H9 (cell line): Measurements from ENCODE around the gene ACVR2B. TPM values are rescaled to one million over a fixed set of nuclear protein-coding genes. Genes with fewer than 3 reads are reported as not detected.

Source experiments
- DNase-seq: peaks from one replicate; pipeline ENCODE4 v3.0.0-alpha.2; 2017
- H2AFZ ChIP-seq: one replicate; pipeline ENCODE4 v1.6.1; 2013; ENCODE audit warnings: mild to moderate bottlenecking, low read length, control low read depth, moderate library complexity
- H2AK5ac ChIP-seq: 2 replicates; pipeline ENCODE4 v1.6.1; 2013; ENCODE audit warnings: low read length, control low read depth, mixed read lengths; ENCODE audit not compliant: insufficient read length
- H2BK120ac ChIP-seq: one replicate; pipeline ENCODE4 v1.6.1; 2013; ENCODE audit warnings: low read depth, mild to moderate bottlenecking, low read length, control low read depth, inconsistent platforms; ENCODE audit not compliant: poor library complexity, severe bottlenecking
- H2BK12ac ChIP-seq: 2 replicates; pipeline ENCODE4 v1.6.1; 2013; ENCODE audit warnings: low read length, control low read depth, mixed read lengths, low read depth; ENCODE audit not compliant: insufficient read length
- H2BK15ac ChIP-seq: 2 replicates; pipeline ENCODE4 v1.6.1; 2013; ENCODE audit warnings: low read depth, low read length, control low read depth
- H2BK20ac ChIP-seq: one replicate; pipeline ENCODE4 v1.6.1; 2013; ENCODE audit warnings: low read depth, mild to moderate bottlenecking, low read length, control low read depth, inconsistent platforms; ENCODE audit not compliant: poor library complexity, severe bottlenecking
- H2BK5ac ChIP-seq: 2 replicates; pipeline ENCODE4 v1.6.1; 2013; ENCODE audit warnings: low read length, control low read depth, mixed read lengths; ENCODE audit not compliant: insufficient read length
- H3K14ac ChIP-seq: 2 replicates; pipeline ENCODE4 v1.6.1; 2013; ENCODE audit warnings: low read length, control low read depth; ENCODE audit not compliant: insufficient read depth
- H3K18ac ChIP-seq: 2 replicates; pipeline ENCODE4 v1.6.1; 2013; ENCODE audit warnings: low read depth, mild to moderate bottlenecking, mixed read lengths, low read length, control low read depth; ENCODE audit not compliant: insufficient read length
- H3K23ac ChIP-seq: 2 replicates; pipeline ENCODE4 v1.6.1; 2013; ENCODE audit warnings: low read length, control low read depth, mixed read lengths, low read depth; ENCODE audit not compliant: insufficient read length
- H3K23me2 ChIP-seq: 2 replicates; pipeline ENCODE4 v1.6.1; 2013; ENCODE audit warnings: low read depth, mild to moderate bottlenecking, mixed read lengths, low read length, control low read depth; ENCODE audit not compliant: insufficient read length, poor library complexity, severe bottlenecking
- H3K27ac ChIP-seq: 2 replicates; pipeline ENCODE4 v1.5.1; 2013; ENCODE audit warnings: low read length, control low read depth, mixed read lengths, low read depth; ENCODE audit not compliant: insufficient read length
- H3K27me3 ChIP-seq: 2 replicates; pipeline ENCODE4 v1.6.1; 2013; ENCODE audit warnings: low read length, control low read depth, inconsistent platforms; ENCODE audit not compliant: insufficient read depth
- H3K4ac ChIP-seq: 2 replicates; pipeline ENCODE4 v1.6.1; 2013; ENCODE audit warnings: low read depth, mild to moderate bottlenecking, control low read depth, inconsistent platforms, low read length, moderate library complexity
- H3K4me1 ChIP-seq: 2 replicates; pipeline ENCODE4 v1.6.1; 2013; ENCODE audit warnings: low read length, control low read depth, inconsistent platforms; ENCODE audit not compliant: insufficient read depth
- H3K4me2 ChIP-seq: 2 replicates; pipeline ENCODE4 v1.6.1; 2013; ENCODE audit warnings: low read length, control low read depth, mixed read lengths; ENCODE audit not compliant: insufficient read length, insufficient read depth
- H3K56ac ChIP-seq: 2 replicates; pipeline ENCODE4 v1.6.1; 2013; ENCODE audit warnings: low read depth, mild to moderate bottlenecking, mixed read lengths, low read length, control low read depth; ENCODE audit not compliant: insufficient read length
- H3K79me1 ChIP-seq: 2 replicates; pipeline ENCODE4 v1.6.1; 2013; ENCODE audit warnings: low read depth, mild to moderate bottlenecking, moderate library complexity, low read length, control low read depth, inconsistent platforms; ENCODE audit not compliant: insufficient read depth, poor library complexity, severe bottlenecking
- H3K79me2 ChIP-seq: 2 replicates; pipeline ENCODE4 v1.6.1; 2013; ENCODE audit warnings: low read length, control low read depth, inconsistent platforms; ENCODE audit not compliant: insufficient read depth
- H3K9ac ChIP-seq: 2 replicates; pipeline ENCODE4 v1.6.1; 2013; ENCODE audit warnings: low read length, control low read depth, mixed read lengths; ENCODE audit not compliant: insufficient read length; ENCODE audit errors: extremely low read depth
- H3K9me3 ChIP-seq: one replicate; pipeline ENCODE4 v1.6.1; 2013; ENCODE audit warnings: low read depth, low read length, inconsistent platforms; ENCODE audit not compliant: control insufficient read depth
- H3T11ph ChIP-seq: one replicate; pipeline ENCODE4 v1.6.1; 2013; ENCODE audit warnings: mild to moderate bottlenecking, low read length, control low read depth, inconsistent platforms
- H4K20me1 ChIP-seq: one replicate; pipeline ENCODE4 v1.6.1; 2013; ENCODE audit not compliant: control insufficient read depth, insufficient read length, insufficient read depth
- H4K5ac ChIP-seq: 2 replicates; pipeline ENCODE4 v1.6.1; 2013; ENCODE audit warnings: low read depth, mild to moderate bottlenecking, mixed read lengths, low read length, control low read depth; ENCODE audit not compliant: insufficient read length
- H4K8ac ChIP-seq: replicated peaks from 2 replicates; pipeline ENCODE4 v1.6.1; 2013; ENCODE audit warnings: low read length, control low read depth, mixed read lengths, low read depth; ENCODE audit not compliant: insufficient read length
- H4K91ac ChIP-seq: 2 replicates; pipeline ENCODE4 v1.6.1; 2013; ENCODE audit warnings: low read depth, mild to moderate bottlenecking, moderate library complexity, mixed read lengths, low read length, control low read depth; ENCODE audit not compliant: insufficient read length
- H3K27ac Mint-ChIP-seq, 3 experiments: 2 replicates in 2 of 3; 3 replicates in 1 of 3; pipeline ENCODE4 v1.8.0; 2020 to 2021; ENCODE audit warnings: mixed read lengths in 3 of 3, mild to moderate bottlenecking in 1 of 3, moderate library complexity in 1 of 3
- H3K27me3 Mint-ChIP-seq: 2 replicates; pipeline ENCODE4 v1.8.0; 2021; ENCODE audit warnings: low read depth, mild to moderate bottlenecking, moderate library complexity, mixed read lengths
- H3K36me3 Mint-ChIP-seq, 3 experiments: 2 replicates in 2 of 3; 3 replicates in 1 of 3; pipeline ENCODE4 v1.8.0; 2020 to 2021; ENCODE audit warnings: low read depth in 3 of 3, mixed read lengths in 3 of 3; ENCODE audit not compliant: insufficient read depth in 1 of 3
- H3K4me1 Mint-ChIP-seq, 2 experiments: 2 replicates each; pipeline ENCODE4 v1.8.0; 2020; ENCODE audit warnings: mixed read lengths in 2 of 2
- H3K4me3 Mint-ChIP-seq, 2 experiments: 2 replicates in 1 of 2; 3 replicates in 1 of 2; pipeline ENCODE4 v1.8.0; 2020 to 2021; ENCODE audit warnings: mild to moderate bottlenecking in 2 of 2, mixed read lengths in 2 of 2, moderate library complexity in 1 of 2
- H3K9me3 Mint-ChIP-seq, 2 experiments: 2 replicates in 1 of 2; 3 replicates in 1 of 2; pipeline ENCODE4 v1.8.0; 2020; ENCODE audit warnings: mild to moderate bottlenecking in 2 of 2, mixed read lengths in 2 of 2, moderate library complexity in 1 of 2
- CTCF ChIP-seq: fragments of 200-600 bp; sonication (generic); conservative IDR thresholded peaks from 3 replicates; pipeline ENCODE4 v1.8.0; 2021; ENCODE audit warnings: antibody characterized with exemption, mild to moderate bottlenecking
- WGBS: extraction: QIAGEN DNeasy Blood & Tissue Kit; methylation state at CpG from one replicate; pipeline ENCODE4 v1.1.7; 2013; ENCODE audit warnings: missing lambda C conversion rate, low lambda C conversion rate, mixed read lengths; ENCODE audit not compliant: insufficient read length; ENCODE audit errors: extremely low coverage; 5-methylcytosine and 5-hydroxymethylcytosine counted together
- total RNA-seq: library from RNA; stranded (reverse); gene quantifications from 2 replicates; pipeline ENCODE4 v1.2.1, GENCODE V29; 2021

The ACVR2B gene
- total RNA-seq, 1 experiment from 2014 or later: 105 TPM

GRCh38 chr3:38468765-38469164, 15.1 kb downstream of the ACVR2B start:
- H4K20me1 ChIP-seq: no peaks in the 10 kb centered on the region
- peaks cover 5 to 10% of the 10 kb centered on the region in 2 experiments for H3K4me1 Mint-ChIP-seq
- H3K27me3 ChIP-seq: no peaks in the 10 kb centered on the region
- H3K14ac ChIP-seq: no peak overlapping the region
- H4K5ac ChIP-seq: no peak overlapping the region
- no peak overlapping the region for H2BK20ac ChIP-seq
- H3K27me3 Mint-ChIP-seq: no peaks in the 10 kb centered on the region
- H3K23ac ChIP-seq: no peak overlapping the region
- no CpG with 5 or more reads among the region's 1 CpG for WGBS
- no peak overlapping the region for H2BK5ac ChIP-seq
- TF ChIP-seq CTCF: no peak
- no peaks in the 10 kb centered on the region for H3K4me1 ChIP-seq
- H4K91ac ChIP-seq: no peak overlapping the region
- H2BK15ac ChIP-seq: no peak overlapping the region
- DNase-seq: no peak
- no peaks in the 10 kb centered on the region for H3K9me3 ChIP-seq
- no peak overlapping the region for H2AK5ac ChIP-seq
- H2BK12ac ChIP-seq: no peak overlapping the region
- H2BK120ac ChIP-seq: no peak overlapping the region
- H4K8ac ChIP-seq: no peak overlapping the region
- H3K23me2 ChIP-seq: no peaks in the 10 kb centered on the region
- H3K27ac Mint-ChIP-seq: no peak overlapping the region
- no peak overlapping the region for H2AFZ ChIP-seq
- no peak overlapping the region for H3K56ac ChIP-seq
- peaks cover 3% of the 10 kb centered on the region for H3K79me1 ChIP-seq
- no peak overlapping the region for H3K4me3 Mint-ChIP-seq
- H3K9ac ChIP-seq: no peak overlapping the region
- no peak overlapping the region for H3K27ac ChIP-seq
- no peak overlapping the region for H3T11ph ChIP-seq
- H3K9me3 Mint-ChIP-seq: peaks cover 42 to 51% of the 10 kb centered on the region in 2 experiments
- H3K4me2 ChIP-seq: no peak overlapping the region
- peaks cover 30 to 51% (median 33%) of the 10 kb centered on the region in 3 experiments for H3K36me3 Mint-ChIP-seq
- H3K18ac ChIP-seq: no peak overlapping the region
- peaks cover 26% of the 10 kb centered on the region; the same call in 1 of the 2 replicates for H3K79me2 ChIP-seq
- no peak overlapping the region for H3K4ac ChIP-seq
